Activated naive CD8-positive, alpha-beta T cell treated with anti-CD3 and anti-CD28 coated beads for 36 hours (primary cell): ENCODE results near the gene NOTCH2. TPM values are rescaled to one million over a fixed set of nuclear protein-coding genes. Genes with fewer than 3 reads are reported as not detected.

ENCODE experiments used
- DNase-seq: peaks from one replicate; pipeline ENCODE4 v3.0.0; 2021
- H3K27ac Mint-ChIP-seq: one replicate; pipeline ENCODE4 v1.8.0; 2022; ENCODE audit warnings: mild to moderate bottlenecking, moderate library complexity, mixed read lengths
- H3K27me3 Mint-ChIP-seq: one replicate; pipeline ENCODE4 v1.8.0; 2022; ENCODE audit warnings: mild to moderate bottlenecking, mixed read lengths
- H3K36me3 Mint-ChIP-seq: one replicate; pipeline ENCODE4 v1.8.0; 2021; ENCODE audit warnings: mild to moderate bottlenecking, mixed read lengths
- H3K4me1 Mint-ChIP-seq: one replicate; pipeline ENCODE4 v1.8.0; 2021; ENCODE audit warnings: mixed read lengths
- H3K4me3 Mint-ChIP-seq: one replicate; pipeline ENCODE4 v1.8.0; 2022; ENCODE audit warnings: mild to moderate bottlenecking, moderate library complexity, mixed read lengths
- H3K9me3 Mint-ChIP-seq: one replicate; pipeline ENCODE4 v1.8.0; 2022; ENCODE audit warnings: mixed read lengths
- total RNA-seq, 2 experiments: library from RNA; stranded (reverse); gene quantifications; one replicate each; pipeline ENCODE4 v1.2.3, GENCODE V29; 2021

The NOTCH2 gene
- total RNA-seq, 2 experiments from 2014 or later, result 39.5 to 46.2 TPM

DNA sequence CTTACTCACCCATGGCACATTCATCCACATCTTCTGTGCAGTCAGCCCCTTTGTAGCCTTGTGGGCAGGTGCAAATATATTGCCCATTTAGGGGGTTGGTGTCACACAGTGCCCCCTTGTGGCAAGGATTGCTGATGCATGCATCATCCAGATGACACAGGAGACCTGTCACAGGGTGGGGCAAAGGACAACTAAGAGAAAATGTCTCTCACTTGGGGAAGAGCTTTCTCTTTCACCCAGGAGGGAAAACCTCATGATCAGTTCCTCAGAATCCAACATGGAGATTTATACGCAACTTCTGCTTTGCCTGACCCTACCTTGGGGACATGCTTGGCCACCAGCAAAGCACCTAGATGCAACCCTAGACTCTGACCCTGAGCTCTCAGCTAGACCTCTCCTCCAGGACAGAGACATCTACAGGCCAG lies 101.4 kb downstream of the NOTCH2 start:
- Mint-ChIP-seq H3K27ac (peak overlapping the region; percentile 75), H3K36me3 (peaks cover 13% of the 10 kb centered on the region), H3K9me3 (no peaks in the 10 kb centered on the region), H3K4me1 (peaks cover 6% of the 10 kb centered on the region), H3K4me3 (no peak overlapping the region), H3K27me3 (no peaks in the 10 kb centered on the region)
- DNase-seq, result peak; percentile 69

- DNase-seq, result no peak
- H3K36me3 Mint-ChIP-seq, result peaks cover 17% of the 10 kb centered on the region
- H3K27me3 Mint-ChIP-seq, result no peaks in the 10 kb centered on the region
- H3K4me3 Mint-ChIP-seq, result no peak overlapping the region
- peaks cover 6% of the 10 kb centered on the region for H3K4me1 Mint-ChIP-seq
- H3K9me3 Mint-ChIP-seq, result no peaks in the 10 kb centered on the region
- no peak overlapping the region for H3K27ac Mint-ChIP-seq
Measured at GRCh38 chr1:119966681-119967080, 102.8 kb downstream of the NOTCH2 start.

DNA sequence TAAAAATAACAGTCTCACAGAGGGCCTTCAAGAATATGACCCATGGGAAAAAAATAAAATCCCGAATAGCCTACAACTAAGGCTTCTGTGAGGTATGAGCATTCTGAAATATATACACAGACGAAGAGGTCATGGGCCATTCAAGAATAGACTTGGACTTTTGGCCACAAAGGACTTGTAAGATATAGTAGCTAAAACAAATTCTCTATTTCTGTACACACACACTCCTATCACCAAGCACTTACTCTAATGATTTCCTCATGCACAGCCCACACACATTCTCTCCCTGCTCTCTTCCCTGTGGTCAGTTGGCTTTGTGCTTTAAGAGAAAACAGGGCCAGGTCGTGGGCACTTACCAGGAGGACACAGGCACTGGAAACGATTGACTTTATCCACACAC lies 103.4 kb downstream of the NOTCH2 start:
- H3K9me3 Mint-ChIP-seq, result no peaks in the 10 kb centered on the region
- peaks cover 17% of the 10 kb centered on the region for H3K36me3 Mint-ChIP-seq
- H3K4me3 Mint-ChIP-seq, result no peak overlapping the region
- no peak for DNase-seq
- peaks cover 6% of the 10 kb centered on the region for H3K4me1 Mint-ChIP-seq
- no peak overlapping the region for H3K27ac Mint-ChIP-seq
- no peaks in the 10 kb centered on the region for H3K27me3 Mint-ChIP-seq

DNA sequence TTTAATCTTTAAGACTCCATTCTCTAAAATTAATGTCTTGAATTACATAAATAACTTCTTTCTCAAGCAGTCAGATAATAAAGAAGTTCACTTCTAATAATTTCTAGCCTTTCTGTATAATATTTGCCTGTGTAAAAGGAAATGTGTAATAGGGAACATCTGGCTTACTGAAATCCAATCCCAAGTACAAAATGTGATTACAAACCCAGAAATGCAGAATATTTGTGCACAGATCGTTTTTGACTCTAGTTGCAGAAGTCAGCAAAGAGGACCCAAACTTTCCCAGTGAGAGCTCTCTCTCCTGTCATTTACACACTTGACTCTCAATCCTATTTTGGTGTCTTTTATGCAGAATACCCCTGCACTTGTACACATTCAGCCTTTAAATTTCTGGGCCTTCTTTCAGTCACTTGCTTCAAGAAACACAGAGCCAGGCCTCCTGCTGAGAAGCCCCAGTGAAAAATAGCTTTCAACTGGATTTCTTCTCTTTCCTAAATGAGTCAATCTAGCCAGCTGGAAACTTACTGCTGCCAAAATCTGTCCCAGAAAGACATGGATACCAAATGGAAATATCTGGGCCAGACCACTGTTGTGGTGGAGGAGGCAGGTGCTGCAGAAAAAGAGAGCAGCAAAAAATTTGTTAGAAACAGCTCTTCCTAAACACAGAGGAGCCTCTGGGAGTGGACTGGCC lies 104.6 kb downstream of the NOTCH2 start:
- H3K9me3 Mint-ChIP-seq, result no peaks in the 10 kb centered on the region
- peaks cover 6% of the 10 kb centered on the region for H3K4me1 Mint-ChIP-seq
- no peaks in the 10 kb centered on the region for H3K27me3 Mint-ChIP-seq
- DNase-seq, result no peak
- H3K36me3 Mint-ChIP-seq, result peaks cover 17% of the 10 kb centered on the region
- H3K4me3 Mint-ChIP-seq, result no peak overlapping the region
- H3K27ac Mint-ChIP-seq, result no peak overlapping the region

GRCh38 chr1:119962296-119962968 lies 107.0 kb downstream of the NOTCH2 start:
- H3K27me3 Mint-ChIP-seq, result no peaks in the 10 kb centered on the region
- no peak for DNase-seq
- peaks cover 11% of the 10 kb centered on the region for H3K36me3 Mint-ChIP-seq
- H3K27ac Mint-ChIP-seq, result no peak overlapping the region
- H3K4me3 Mint-ChIP-seq, result no peak overlapping the region
- H3K9me3 Mint-ChIP-seq, result no peaks in the 10 kb centered on the region
- no peaks in the 10 kb centered on the region for H3K4me1 Mint-ChIP-seq

- Mint-ChIP-seq H3K27me3 (no peaks in the 10 kb centered on the region), H3K4me3 (no peak overlapping the region), H3K9me3 (no peaks in the 10 kb centered on the region), H3K27ac (no peak overlapping the region), H3K4me1 (no peaks in the 10 kb centered on the region), H3K36me3 (peaks cover 11% of the 10 kb centered on the region)
- no peak for DNase-seq
Measured at GRCh38 chr1:119960501-119960900, 109.0 kb downstream of the NOTCH2 start.

DNA sequence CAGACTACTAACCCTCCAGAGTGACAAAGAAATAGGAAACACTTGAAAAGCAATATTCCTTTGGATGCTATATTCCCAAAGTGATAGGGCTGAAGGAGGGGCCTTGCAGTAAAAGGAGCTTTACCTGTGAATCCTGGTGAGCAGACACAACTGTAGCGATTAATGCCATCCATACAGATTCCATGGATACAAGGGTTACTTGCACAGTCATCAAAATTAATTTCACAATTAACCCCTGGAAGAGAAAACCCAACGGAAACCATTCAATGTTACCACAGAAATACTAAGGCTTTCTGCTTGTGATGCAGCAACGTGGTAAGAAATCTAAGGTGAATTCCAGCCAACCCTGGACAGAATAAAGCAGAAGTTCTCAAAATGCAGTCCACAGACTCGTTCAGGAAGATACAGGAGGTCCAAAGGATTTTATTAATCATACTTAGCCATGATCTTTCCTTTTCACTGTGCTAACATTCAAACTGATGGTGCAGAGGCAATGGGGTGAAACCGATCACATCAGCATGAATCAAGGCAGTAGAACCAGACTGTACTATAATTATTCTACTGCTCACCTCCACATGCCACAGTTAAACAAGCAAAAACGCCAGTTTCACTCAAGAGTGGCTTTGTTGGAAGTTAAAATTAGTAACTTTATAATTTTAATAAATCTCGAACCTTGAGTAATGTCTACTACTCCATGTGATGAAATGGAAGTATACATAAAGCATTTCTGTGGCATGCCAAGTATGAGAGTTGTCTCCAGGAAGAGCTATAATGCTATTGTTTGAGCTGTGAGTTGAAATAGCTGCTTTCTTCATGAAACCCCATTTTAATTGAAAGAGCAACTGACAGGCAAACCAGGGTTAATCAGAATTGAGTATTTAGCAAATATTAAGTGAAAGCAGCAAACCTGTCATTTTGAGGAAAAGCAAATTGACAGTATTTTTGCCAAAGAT lies 109.9 kb downstream of the NOTCH2 start:
- H3K4me3 Mint-ChIP-seq, result no peak overlapping the region
- no peaks in the 10 kb centered on the region for H3K4me1 Mint-ChIP-seq
- peaks cover 6% of the 10 kb centered on the region for H3K36me3 Mint-ChIP-seq
- no peak for DNase-seq
- H3K27ac Mint-ChIP-seq, result no peak overlapping the region
- no peaks in the 10 kb centered on the region for H3K27me3 Mint-ChIP-seq
- no peaks in the 10 kb centered on the region for H3K9me3 Mint-ChIP-seq

DNA sequence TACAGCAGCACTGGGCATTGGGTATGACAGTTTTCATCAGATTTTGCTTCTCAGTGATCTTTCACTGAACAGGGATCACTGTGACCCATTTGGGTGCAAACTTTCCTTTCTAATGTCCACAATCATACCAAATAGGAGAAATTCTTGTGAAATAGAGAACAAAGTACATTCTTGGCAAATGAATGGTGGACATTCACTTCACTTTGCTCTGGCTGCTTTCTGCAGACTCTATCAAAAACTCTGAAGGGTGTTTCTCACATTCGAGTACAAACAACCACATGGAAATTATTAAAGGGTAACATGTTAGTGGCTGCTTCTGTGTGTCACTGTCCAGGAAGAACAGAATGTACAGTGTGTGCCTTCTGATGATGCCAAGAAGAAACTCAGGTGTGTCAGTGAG lies 111.2 kb downstream of the NOTCH2 start:
- H3K27ac Mint-ChIP-seq, result no peak overlapping the region
- peaks cover 6% of the 10 kb centered on the region for H3K36me3 Mint-ChIP-seq
- no peak for DNase-seq
- no peaks in the 10 kb centered on the region for H3K9me3 Mint-ChIP-seq
- H3K4me3 Mint-ChIP-seq, result no peak overlapping the region
- no peaks in the 10 kb centered on the region for H3K27me3 Mint-ChIP-seq
- H3K4me1 Mint-ChIP-seq, result no peaks in the 10 kb centered on the region

DNA sequence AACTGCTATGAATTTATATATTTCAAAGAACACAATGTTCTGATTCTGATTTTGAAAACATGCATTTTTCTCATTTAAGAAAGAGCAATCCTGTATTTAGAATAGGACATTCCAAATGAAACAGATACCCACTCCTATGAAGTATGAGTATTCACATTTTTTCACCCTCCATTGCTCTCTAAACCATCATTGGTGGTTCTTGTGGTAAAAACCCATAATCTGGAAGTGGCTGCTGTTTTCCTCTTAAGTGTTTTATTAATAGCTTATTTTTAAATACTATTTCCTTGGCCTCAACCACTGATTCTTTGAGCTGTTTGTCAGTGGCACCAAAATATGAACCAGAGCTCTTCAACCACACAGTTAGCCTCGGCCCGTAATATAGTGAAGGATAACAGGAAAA lies 113.2 kb downstream of the NOTCH2 start:
- Mint-ChIP-seq H3K4me1 (no peaks in the 10 kb centered on the region), H3K4me3 (no peak overlapping the region), H3K27ac (no peak overlapping the region), H3K27me3 (no peaks in the 10 kb centered on the region), H3K36me3 (peaks cover 2% of the 10 kb centered on the region), H3K9me3 (no peaks in the 10 kb centered on the region)
- DNase-seq, result no peak

- H3K9me3 Mint-ChIP-seq, result no peaks in the 10 kb centered on the region
- peaks cover 2% of the 10 kb centered on the region for H3K36me3 Mint-ChIP-seq
- no peak overlapping the region for H3K4me3 Mint-ChIP-seq
- H3K4me1 Mint-ChIP-seq, result no peaks in the 10 kb centered on the region
- no peak overlapping the region for H3K27ac Mint-ChIP-seq
- no peak for DNase-seq
- no peaks in the 10 kb centered on the region for H3K27me3 Mint-ChIP-seq
Measured at GRCh38 chr1:119954476-119955422, 114.7 kb downstream of the NOTCH2 start.

GRCh38 chr1:119953266-119953998 lies 116.0 kb downstream of the NOTCH2 start:
- Mint-ChIP-seq H3K27me3 (no peaks in the 10 kb centered on the region), H3K4me3 (no peak overlapping the region), H3K27ac (no peak overlapping the region), H3K4me1 (no peaks in the 10 kb centered on the region), H3K36me3 (peaks cover 1% of the 10 kb centered on the region), H3K9me3 (no peaks in the 10 kb centered on the region)
- DNase-seq, result no peak

- Mint-ChIP-seq H3K4me3 (no peak overlapping the region), H3K36me3 (no peaks in the 10 kb centered on the region), H3K4me1 (no peaks in the 10 kb centered on the region), H3K27ac (no peak overlapping the region), H3K27me3 (no peaks in the 10 kb centered on the region), H3K9me3 (no peaks in the 10 kb centered on the region)
- no peak for DNase-seq
Measured at GRCh38 chr1:119952496-119952895, 117.0 kb downstream of the NOTCH2 start.

DNA sequence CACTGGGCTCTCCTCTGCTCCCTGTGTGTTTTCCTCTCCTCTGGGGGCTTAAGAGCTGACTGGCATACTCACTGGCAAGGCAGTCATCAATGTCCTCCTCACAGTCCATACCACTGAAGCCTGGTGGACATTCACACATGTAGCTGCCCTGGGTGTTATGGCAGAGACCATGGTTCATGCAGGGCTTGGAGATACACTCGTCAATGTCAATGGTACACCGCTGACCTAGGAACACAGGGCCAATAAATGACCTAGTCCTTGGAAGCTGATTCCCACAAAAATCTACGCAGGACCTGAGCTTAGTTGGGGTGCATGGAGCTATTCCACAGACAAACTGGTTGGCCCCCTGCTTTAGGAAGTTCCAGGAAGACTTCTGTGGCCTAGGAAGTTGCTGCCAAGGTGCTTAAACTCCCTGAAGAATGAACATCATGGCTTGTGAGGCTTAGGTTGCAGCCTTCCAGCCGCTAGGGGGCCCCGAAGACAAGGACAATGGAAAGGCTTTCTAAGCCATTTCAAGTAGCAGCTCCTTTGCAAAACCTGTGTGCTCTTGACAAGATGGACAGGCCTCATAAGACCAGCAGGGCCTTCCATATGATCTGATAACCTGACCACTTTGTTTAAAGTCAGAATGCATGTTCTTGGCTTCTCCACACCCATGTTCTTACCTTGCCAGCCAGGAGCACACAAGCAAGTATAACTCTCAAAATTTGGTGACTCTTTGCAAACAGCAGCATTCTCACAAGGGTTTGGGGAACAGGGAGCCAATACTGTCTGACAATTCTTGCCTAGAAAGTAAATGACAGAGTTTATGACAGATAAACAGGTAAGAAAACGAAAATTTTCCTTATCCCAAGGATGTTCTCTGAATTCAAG lies 120.9 kb downstream of the NOTCH2 start:
- H3K27me3 Mint-ChIP-seq, result no peaks in the 10 kb centered on the region
- H3K27ac Mint-ChIP-seq, result no peak overlapping the region
- no peak overlapping the region for H3K4me3 Mint-ChIP-seq
- H3K9me3 Mint-ChIP-seq, result no peaks in the 10 kb centered on the region
- H3K4me1 Mint-ChIP-seq, result no peaks in the 10 kb centered on the region
- H3K36me3 Mint-ChIP-seq, result no peaks in the 10 kb centered on the region
- DNase-seq, result peak; percentile 63
